ENCODE data around the gene GPR137.
A peak's percentile ranks its signal among the peaks of the same experiment; 100 is the strongest.

GRCh38 chr11:64299847-64300648, 14.4 kb downstream of the GPR137 start, which contains the start of gene CATSPERZ:
- TF ChIP-seq ZNF281 (CRISPR knock-in tag; IDR thresholded peaks at IDR 0.05), result no peak
- no peak for TF ChIP-seq E2F4 (CRISPR knock-in tag; IDR thresholded peaks at IDR 0.05; ENCODE audit: borderline replicate concordance, low read depth)
- no peak for TF ChIP-seq MLX (CRISPR knock-in tag; IDR thresholded peaks at IDR 0.05)
- TF ChIP-seq SMAD3 (CRISPR knock-in tag; IDR thresholded peaks at IDR 0.05; ENCODE audit: borderline replicate concordance), result no peak
- 0 out of 2 replicates have a peak, but pooled peaks have one; percentile 6 for TF ChIP-seq HMGXB4 (CRISPR knock-in tag; IDR thresholded peaks at IDR 0.05)
- no peak for TF ChIP-seq CTCF (IDR thresholded peaks at IDR 0.05)
- no peak for TF ChIP-seq USF1 (CRISPR knock-in tag; IDR thresholded peaks at IDR 0.05)
- TF ChIP-seq NFYB (CRISPR knock-in tag; conservative IDR thresholded peaks at IDR 0.05; ENCODE audit: low read depth), result no peak
- TF ChIP-seq STAT6 (CRISPR knock-in tag; conservative IDR thresholded peaks at IDR 0.05; ENCODE audit: low read depth), result no peak
- TF ChIP-seq USF2 (CRISPR knock-in tag; IDR thresholded peaks at IDR 0.05), result no peak
- no peak for TF ChIP-seq IRF1 (CRISPR knock-in tag; IDR thresholded peaks at IDR 0.05)
- TF ChIP-seq ZNF121 (CRISPR knock-in tag; IDR thresholded peaks at IDR 0.05), result no peak
- TF ChIP-seq SP1 (CRISPR knock-in tag; conservative IDR thresholded peaks at IDR 0.05), result no peak
- TF ChIP-seq AFF4 (CRISPR knock-in tag; IDR thresholded peaks at IDR 0.05; ENCODE audit: borderline replicate concordance), result no peak
